SK-N-SH (cell line): ENCODE measurements around the gene MAB21L1. TPM values are rescaled to one million over a fixed set of nuclear protein-coding genes. Genes with fewer than 3 reads are reported as not detected.

Experiments
- CTCF ChIA-PET: fragments of 300-600, 350-600 bp; formaldehyde crosslinking; extraction: SDS; loops from one replicate; lab custom pipeline; 2021; lab: Yijun Ruan, JAX
- POLR2A ChIA-PET: fragments of 350-600 bp; sonication (Branson Sonifier 250); formaldehyde crosslinking; extraction: SDS; loops from one replicate; lab custom pipeline; 2020; ENCODE audit warnings: antibody characterized with exemption, inconsistent platforms; lab: Yijun Ruan, JAX
- DNase-seq: peaks from one replicate; pipeline ENCODE4 v3.0.0; 2012
- H2AFZ ChIP-seq: fragments of 200-600 bp; sonication (generic); 2 replicates; pipeline ENCODE4 v1.8.1; 2016; ENCODE audit warnings: antibody characterized with exemption, mild to moderate bottlenecking, low read depth
- H3F3A ChIP-seq: fragments of 200-600 bp; sonication (generic); replicated peaks from 2 replicates; pipeline ENCODE3; 2016; ENCODE audit warnings: antibody characterized with exemption, mild to moderate bottlenecking; ENCODE audit not compliant: insufficient read depth
- H3K27ac ChIP-seq, 2 experiments: fragments of 200-500 bp in 1 of 2; fragments of 200-600 bp in 1 of 2; sonication (Bioruptor generic) in 1 of 2; sonication (generic), shearing (Covaris generic) in 1 of 2; 2 replicates each; pipeline versions ENCODE4 v1.5.1 to v1.6.1; 2014 to 2016; ENCODE audit warnings: low read depth in 2 of 2, inconsistent platforms in 1 of 2, low read length in 1 of 2, mild to moderate bottlenecking in 1 of 2, mixed read lengths in 1 of 2
- H3K27me3 ChIP-seq: fragments of 200-600 bp; sonication (generic), shearing (Covaris generic); 2 replicates; pipeline ENCODE4 v1.6.1; 2016; ENCODE audit warnings: mixed run types; ENCODE audit not compliant: insufficient read depth
- H3K36me3 ChIP-seq, 2 experiments: fragments of 200-500 bp in 1 of 2; fragments of 200-600 bp in 1 of 2; sonication (Bioruptor generic) in 1 of 2; sonication (generic) in 1 of 2; replicated peaks in 1 of 2; 2 replicates each; pipeline versions ENCODE3 to v1.5.1; 2014 to 2016; ENCODE audit warnings: low read length in 1 of 2, mild to moderate bottlenecking in 1 of 2; ENCODE audit not compliant: insufficient read depth in 2 of 2, control insufficient read depth in 1 of 2
- H3K4me1 ChIP-seq, 2 experiments: fragments of 200-500 bp in 1 of 2; fragments of 200-600 bp in 1 of 2; sonication (Bioruptor generic) in 1 of 2; sonication (generic), shearing (Covaris generic) in 1 of 2; 2 replicates each; pipeline versions ENCODE4 v1.5.1 to v1.6.1; 2014 to 2016; ENCODE audit warnings: low read depth in 1 of 2, low read length in 1 of 2, mixed run types in 1 of 2; ENCODE audit not compliant: insufficient read depth in 2 of 2, control insufficient read depth in 1 of 2
- H3K4me2 ChIP-seq: fragments of 200-600 bp; sonication (generic), shearing (Covaris generic); 2 replicates; pipeline ENCODE4 v1.6.1; 2017; ENCODE audit warnings: mixed run types
- H3K4me3 ChIP-seq, 2 experiments: fragments of 200-500 bp in 1 of 2; fragments of 200-600 bp in 1 of 2; sonication (Bioruptor generic) in 1 of 2; sonication (generic), shearing (Covaris generic) in 1 of 2; 2 replicates each; pipeline versions ENCODE4 v1.5.1 to v1.8.1; 2014 to 2016; ENCODE audit warnings: low read depth in 2 of 2, inconsistent platforms in 1 of 2, low read length in 1 of 2, mild to moderate bottlenecking in 1 of 2, mixed read lengths in 1 of 2, moderate library complexity in 1 of 2
- H3K79me2 ChIP-seq: fragments of 200-600 bp; sonication (generic); 2 replicates; pipeline ENCODE4 v1.8.1; 2017; ENCODE audit warnings: mild to moderate bottlenecking; ENCODE audit not compliant: insufficient read depth
- H3K9ac ChIP-seq: fragments of 200-600 bp; sonication (generic); 2 replicates; pipeline ENCODE4 v1.6.1; 2017; ENCODE audit warnings: mixed run types
- H3K9me2 ChIP-seq: fragments of 200-600 bp; sonication (generic); 2 replicates; pipeline ENCODE4 v1.6.1; 2017; ENCODE audit warnings: mixed run types
- H3K9me3 ChIP-seq: fragments of 200-600 bp; sonication (generic); 2 replicates; pipeline ENCODE4 v1.6.1; 2017; ENCODE audit warnings: mixed run types, mild to moderate bottlenecking, moderate library complexity
- H4K20me1 ChIP-seq: fragments of 200-600 bp; sonication (generic); 2 replicates; pipeline ENCODE4 v1.6.1; 2017; ENCODE audit warnings: mild to moderate bottlenecking, mixed run types; ENCODE audit not compliant: insufficient read depth
- CHD2 ChIP-seq: fragments of 150-350 bp; IDR thresholded peaks from 2 replicates; pipeline ENCODE4 v1.6.1; 2018; ENCODE audit warnings: low read length; ENCODE audit not compliant: partially characterized antibody
- ELF1 ChIP-seq: IDR thresholded peaks from 2 replicates; pipeline ENCODE4 v1.4.0; 2012
- EP300 ChIP-seq, 2 experiments: IDR thresholded peaks; 2 replicates each; pipeline versions ENCODE4 v1.4.0 to v1.6.1; 2012; ENCODE audit warnings: borderline replicate concordance in 1 of 2, low read depth in 1 of 2, low read length in 1 of 2
- EZH2phosphoT487 ChIP-seq: fragments of 200-600 bp; sonication (generic); IDR thresholded peaks from 2 replicates; pipeline ENCODE4 v1.6.1; 2017; ENCODE audit warnings: low read depth, mixed run types, mild to moderate bottlenecking, antibody characterized with exemption, moderate library complexity, borderline replicate concordance
- FOSL2 ChIP-seq: IDR thresholded peaks from 2 replicates; pipeline ENCODE4 v1.4.0; 2012; ENCODE audit warnings: low read depth, mild to moderate bottlenecking, moderate library complexity, borderline replicate concordance
- FOXJ3 ChIP-seq: sonication (generic); formaldehyde crosslinking; IDR thresholded peaks from 2 replicates; pipeline ENCODE4 v1.5.1; 2020; ENCODE audit warnings: mild to moderate bottlenecking, missing genetic modification reagents
- FOXM1 ChIP-seq: IDR thresholded peaks from 2 replicates; pipeline ENCODE4 v1.4.0; 2012; ENCODE audit warnings: low read depth, mild to moderate bottlenecking
- MAX ChIP-seq: IDR thresholded peaks from 2 replicates; pipeline ENCODE4 v1.4.0; 2012; ENCODE audit warnings: low read depth
- MEF2A ChIP-seq: IDR thresholded peaks from 2 replicates; pipeline ENCODE4 v1.4.0; 2012; ENCODE audit warnings: low read depth, borderline replicate concordance
- NRF1 ChIP-seq: IDR thresholded peaks from 2 replicates; pipeline ENCODE4 v1.6.1; 2012; ENCODE audit warnings: low read depth, mild to moderate bottlenecking, low read length
- POLR2AphosphoS5 ChIP-seq: IDR thresholded peaks from 2 replicates; pipeline ENCODE4 v1.6.1; 2012; ENCODE audit warnings: low read depth, low read length
- RAD21 ChIP-seq: IDR thresholded peaks from 2 replicates; pipeline ENCODE4 v1.6.1; 2012; ENCODE audit warnings: mild to moderate bottlenecking, low read length
- RFX5 ChIP-seq: IDR thresholded peaks from 2 replicates; pipeline ENCODE4 v1.6.1; 2012; ENCODE audit warnings: mild to moderate bottlenecking, improper control_type of control experiment, low read length
- RXRA ChIP-seq: IDR thresholded peaks from 2 replicates; pipeline ENCODE4 v1.4.0; 2012; ENCODE audit warnings: low read depth, mild to moderate bottlenecking, borderline replicate concordance
- SIN3A ChIP-seq: IDR thresholded peaks from 2 replicates; pipeline ENCODE4 v1.6.1; 2012; ENCODE audit warnings: low read depth, mild to moderate bottlenecking, low read length, moderate library complexity, borderline replicate concordance
- TAF1 ChIP-seq: IDR thresholded peaks from 2 replicates; pipeline ENCODE4 v1.6.1; 2012; ENCODE audit warnings: low read depth, mild to moderate bottlenecking, low read length, moderate library complexity, borderline replicate concordance
- TCF12 ChIP-seq: IDR thresholded peaks from 2 replicates; pipeline ENCODE4 v1.4.0; 2012
- USF1 ChIP-seq: IDR thresholded peaks from 2 replicates; pipeline ENCODE4 v1.4.0; 2012; ENCODE audit warnings: low read depth, borderline replicate concordance
- WGBS: methylation state at CpG from one replicate; pipeline ENCODE4 v1.1.6; 2017; ENCODE audit warnings: low lambda C conversion rate; 5-methylcytosine and 5-hydroxymethylcytosine counted together
- polyA plus RNA-seq, 3 experiments: library from polyadenylated mRNA; depleted of rRNA; stranded (reverse); fragments of >200 nt; gene quantifications; 2 replicates each; pipeline ENCODE4 v1.2.3, GENCODE V29; 2012
- TF ChIP-seq, protein P1 (sequence below): IDR thresholded peaks from 2 replicates; pipeline ENCODE4; 2012
- TF ChIP-seq, protein P2 (sequence below): fragments of 150-350 bp; IDR thresholded peaks from 2 replicates; pipeline ENCODE4 v1.6.1; 2017; ENCODE audit warnings: antibody characterized with exemption, low read length, low read depth, borderline replicate concordance
- TF ChIP-seq, protein P3 (sequence below): fragments of 200-600 bp; sonication (generic); IDR thresholded peaks from 2 replicates; pipeline ENCODE4 v1.6.1; 2017; ENCODE audit warnings: antibody characterized with exemption, mild to moderate bottlenecking, moderate library complexity

MAB21L1 gene
- polyA plus RNA-seq, 1 of the 3 experiments (the other 2 are of a cell fraction): 42.3 TPM

- TF ChIP-seq, protein P1, sequence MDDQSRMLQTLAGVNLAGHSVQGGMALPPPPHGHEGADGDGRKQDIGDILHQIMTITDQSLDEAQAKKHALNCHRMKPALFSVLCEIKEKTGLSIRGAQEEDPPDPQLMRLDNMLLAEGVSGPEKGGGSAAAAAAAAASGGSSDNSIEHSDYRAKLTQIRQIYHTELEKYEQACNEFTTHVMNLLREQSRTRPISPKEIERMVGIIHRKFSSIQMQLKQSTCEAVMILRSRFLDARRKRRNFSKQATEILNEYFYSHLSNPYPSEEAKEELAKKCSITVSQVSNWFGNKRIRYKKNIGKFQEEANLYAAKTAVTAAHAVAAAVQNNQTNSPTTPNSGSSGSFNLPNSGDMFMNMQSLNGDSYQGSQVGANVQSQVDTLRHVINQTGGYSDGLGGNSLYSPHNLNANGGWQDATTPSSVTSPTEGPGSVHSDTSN: no peak
- TF ChIP-seq RXRA (no peak), FOSL2 (no peak), MEF2A (no peak), POLR2AphosphoS5 (peak; percentile 53; the same call in 1 of the 2 replicates), RAD21 (no peak), SIN3A (0 out of 2 replicates have a peak, but pooled peaks have one; percentile 31), CHD2 (no peak), MAX (no peak), RFX5 (no peak), EZH2phosphoT487 (no peak), FOXJ3 (CRISPR knock-in tag) (no peak), EP300 (IDR thresholded peaks at IDR 0.05; ENCODE audit: borderline replicate concordance in 1 of 2, low read depth in 1 of 2, low read length in 1 of 2) (no peak), TAF1 (0 out of 2 replicates have a peak, but pooled peaks have one; percentile 19), FOXM1 (no peak)
- H3K9ac ChIP-seq: peak overlapping the region; percentile 89
- no peaks in the 10 kb centered on the region; a peak in 2 of 4 replicates for H3K4me1 ChIP-seq
- H3K9me3 ChIP-seq: no peaks in the 10 kb centered on the region
- DNase-seq: no peak
- H3K9me2 ChIP-seq: no peaks in the 10 kb centered on the region
- peaks cover 100% of the 10 kb centered on the region for H3K79me2 ChIP-seq
- 9% methylated on average over 17 of the region's 17 CpGs for WGBS
- peak overlapping the region; percentile 93 to 99 for H3K27ac ChIP-seq
- H3K4me3 ChIP-seq: peak overlapping the region; percentile 64 to 82
- no peaks in the 10 kb centered on the region; the same call in 1 of the 2 replicates for H4K20me1 ChIP-seq
- POLR2A ChIA-PET: interaction anchor here (0.6 to 2.9 kb wide), 8 partner anchors 9 to 479 kb away, joined by 3 to 61 read pairs (median 4); no protein-coding TSS in a partner anchor
- H3K4me2 ChIP-seq: peak overlapping the region; percentile 82
- CTCF ChIA-PET: interaction anchor here (0.9 to 2.8 kb wide), 5 partner anchors 9 to 315 kb away, joined by 3 to 9 read pairs (median 4); no protein-coding TSS in a partner anchor
- peaks cover 50% of the 10 kb centered on the region for H3F3A ChIP-seq
- H3K36me3 ChIP-seq: peaks cover 25 to 28% of the 10 kb centered on the region in 2 experiments
- H2AFZ ChIP-seq: no peak overlapping the region
- no peaks in the 10 kb centered on the region for H3K27me3 ChIP-seq
Observed at GRCh38 chr13:35474496-35475211, 1.8 kb downstream of the MAB21L1 start.

DNA sequence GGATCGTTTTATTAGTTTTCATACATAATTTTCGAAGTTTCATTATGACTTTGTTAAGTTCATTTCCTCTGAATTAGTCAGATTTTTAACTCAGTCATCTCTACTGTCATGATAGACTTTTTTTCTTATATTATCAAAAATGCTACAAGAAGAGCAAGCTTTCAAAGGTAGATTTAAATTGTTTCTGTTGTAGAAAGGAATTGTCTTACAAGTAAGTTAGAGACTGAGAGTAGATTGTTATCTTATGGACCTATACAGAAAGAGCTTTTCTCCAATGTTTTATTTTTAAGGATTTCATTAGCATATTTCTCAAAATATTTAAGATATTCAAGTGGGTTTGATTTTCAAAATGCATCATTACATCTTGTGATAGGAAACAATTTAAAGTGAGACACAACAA lies 2.7 kb downstream of the MAB21L1 start:
- peak overlapping the region; percentile 93 to 99 for H3K27ac ChIP-seq
- ChIA-PET POLR2A (interaction anchor here (0.6 to 1.4 kb wide), 3 partner anchors 79 to 336 kb away, joined by 3 to 5 read pairs (median 3); no protein-coding TSS in a partner anchor), CTCF (interaction anchor here (0.8 to 2.8 kb wide), 4 partner anchors 125 to 316 kb away, joined by 3 to 9 read pairs (median 4); no protein-coding TSS in a partner anchor)
- peaks cover 45% of the 10 kb centered on the region for H3F3A ChIP-seq
- peak overlapping the region; percentile 89 for H3K9ac ChIP-seq
- H2AFZ ChIP-seq: no peak overlapping the region
- no peaks in the 10 kb centered on the region for H3K9me2 ChIP-seq
- H3K27me3 ChIP-seq: no peaks in the 10 kb centered on the region
- H3K4me1 ChIP-seq: peaks cover 0 to under 1% of the 10 kb centered on the region in 2 experiments; a peak in 3 of 4 replicates
- H3K36me3 ChIP-seq: peaks cover 25 to 28% of the 10 kb centered on the region in 2 experiments
- DNase-seq: no peak
- no peaks in the 10 kb centered on the region; the same call in 1 of the 2 replicates for H3K9me3 ChIP-seq
- peak overlapping the region; percentile 82 for H3K4me2 ChIP-seq
- peak overlapping the region; percentile 64 to 82 for H3K4me3 ChIP-seq
- no peaks in the 10 kb centered on the region; the same call in 1 of the 2 replicates for H4K20me1 ChIP-seq
- 5% methylated on average over 2 of the region's 2 CpGs for WGBS
- H3K79me2 ChIP-seq: peaks cover 98% of the 10 kb centered on the region
- TF ChIP-seq TCF12: no peak
- TF ChIP-seq, protein P1: no peak
- TF ChIP-seq USF1: no peak
- no peak for TF ChIP-seq NRF1
- TF ChIP-seq RXRA: no peak
- TF ChIP-seq, protein P2, sequence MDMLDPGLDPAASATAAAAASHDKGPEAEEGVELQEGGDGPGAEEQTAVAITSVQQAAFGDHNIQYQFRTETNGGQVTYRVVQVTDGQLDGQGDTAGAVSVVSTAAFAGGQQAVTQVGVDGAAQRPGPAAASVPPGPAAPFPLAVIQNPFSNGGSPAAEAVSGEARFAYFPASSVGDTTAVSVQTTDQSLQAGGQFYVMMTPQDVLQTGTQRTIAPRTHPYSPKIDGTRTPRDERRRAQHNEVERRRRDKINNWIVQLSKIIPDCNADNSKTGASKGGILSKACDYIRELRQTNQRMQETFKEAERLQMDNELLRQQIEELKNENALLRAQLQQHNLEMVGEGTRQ: no peak
- TF ChIP-seq ELF1: no peak
- TF ChIP-seq, protein P3, sequence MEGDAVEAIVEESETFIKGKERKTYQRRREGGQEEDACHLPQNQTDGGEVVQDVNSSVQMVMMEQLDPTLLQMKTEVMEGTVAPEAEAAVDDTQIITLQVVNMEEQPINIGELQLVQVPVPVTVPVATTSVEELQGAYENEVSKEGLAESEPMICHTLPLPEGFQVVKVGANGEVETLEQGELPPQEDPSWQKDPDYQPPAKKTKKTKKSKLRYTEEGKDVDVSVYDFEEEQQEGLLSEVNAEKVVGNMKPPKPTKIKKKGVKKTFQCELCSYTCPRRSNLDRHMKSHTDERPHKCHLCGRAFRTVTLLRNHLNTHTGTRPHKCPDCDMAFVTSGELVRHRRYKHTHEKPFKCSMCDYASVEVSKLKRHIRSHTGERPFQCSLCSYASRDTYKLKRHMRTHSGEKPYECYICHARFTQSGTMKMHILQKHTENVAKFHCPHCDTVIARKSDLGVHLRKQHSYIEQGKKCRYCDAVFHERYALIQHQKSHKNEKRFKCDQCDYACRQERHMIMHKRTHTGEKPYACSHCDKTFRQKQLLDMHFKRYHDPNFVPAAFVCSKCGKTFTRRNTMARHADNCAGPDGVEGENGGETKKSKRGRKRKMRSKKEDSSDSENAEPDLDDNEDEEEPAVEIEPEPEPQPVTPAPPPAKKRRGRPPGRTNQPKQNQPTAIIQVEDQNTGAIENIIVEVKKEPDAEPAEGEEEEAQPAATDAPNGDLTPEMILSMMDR: no peak
- TF ChIP-seq POLR2AphosphoS5: no peak
